ENCODE data around the gene S100A11. TPM values are rescaled to one million over a fixed set of nuclear protein-coding genes. Genes with fewer than 3 reads are reported as not detected.

The S100A11 gene
- total RNA-seq, 1 donor from 2014 or later, result 511 TPM

GRCh38 chr1:151984313-151984956 lies 52.4 kb downstream of the S100A11 start:
- Mint-ChIP-seq H3K9me3 (no peaks in the 10 kb centered on the region), H3K4me3 (no peak overlapping the region), H3K27ac (peak overlapping the region; percentile 44), H3K4me1 (ENCODE audit: unreplicated experiment) (peaks cover 33% of the 10 kb centered on the region), H3K36me3 (peaks cover 21% of the 10 kb centered on the region), H3K27me3 (no peaks in the 10 kb centered on the region)
- DNase-seq (ENCODE audit: extremely low spot score, unreplicated experiment), result no peak
- TF ChIP-seq, protein P1, sequence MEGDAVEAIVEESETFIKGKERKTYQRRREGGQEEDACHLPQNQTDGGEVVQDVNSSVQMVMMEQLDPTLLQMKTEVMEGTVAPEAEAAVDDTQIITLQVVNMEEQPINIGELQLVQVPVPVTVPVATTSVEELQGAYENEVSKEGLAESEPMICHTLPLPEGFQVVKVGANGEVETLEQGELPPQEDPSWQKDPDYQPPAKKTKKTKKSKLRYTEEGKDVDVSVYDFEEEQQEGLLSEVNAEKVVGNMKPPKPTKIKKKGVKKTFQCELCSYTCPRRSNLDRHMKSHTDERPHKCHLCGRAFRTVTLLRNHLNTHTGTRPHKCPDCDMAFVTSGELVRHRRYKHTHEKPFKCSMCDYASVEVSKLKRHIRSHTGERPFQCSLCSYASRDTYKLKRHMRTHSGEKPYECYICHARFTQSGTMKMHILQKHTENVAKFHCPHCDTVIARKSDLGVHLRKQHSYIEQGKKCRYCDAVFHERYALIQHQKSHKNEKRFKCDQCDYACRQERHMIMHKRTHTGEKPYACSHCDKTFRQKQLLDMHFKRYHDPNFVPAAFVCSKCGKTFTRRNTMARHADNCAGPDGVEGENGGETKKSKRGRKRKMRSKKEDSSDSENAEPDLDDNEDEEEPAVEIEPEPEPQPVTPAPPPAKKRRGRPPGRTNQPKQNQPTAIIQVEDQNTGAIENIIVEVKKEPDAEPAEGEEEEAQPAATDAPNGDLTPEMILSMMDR (conservative IDR thresholded peaks at IDR 0.05), result no peak

Other genes starting within 250 kb of the S100A11 start
- gene TDRKH, start 246.5 kb downstream of the S100A11 start, total RNA-seq (ENCODE audit: low replicate concordance), result 8.9 and 10.0 TPM in 2 replicates
- gene LINGO4, start 231.6 kb downstream of the S100A11 start, total RNA-seq (ENCODE audit: low replicate concordance), result not detected in 2 replicates
- gene RORC, start 205.2 kb downstream of the S100A11 start, total RNA-seq (ENCODE audit: low replicate concordance), result not detected in 2 replicates
- gene C2CD4D, start 197.2 kb downstream of the S100A11 start, total RNA-seq (ENCODE audit: low replicate concordance), result 0.43 and 0.45 TPM in 2 replicates
- not detected in 2 replicates for gene THEM5, start 183.3 kb downstream of the S100A11 start, total RNA-seq (ENCODE audit: low replicate concordance)
- gene THEM4, start 127.5 kb downstream of the S100A11 start, total RNA-seq (ENCODE audit: low replicate concordance), result 4.7 and 15.6 TPM in 2 replicates
- 316 and 1,258 TPM in 2 replicates for gene S100A10, start 43.1 kb downstream of the S100A11 start, total RNA-seq (ENCODE audit: low replicate concordance)
- gene TCHHL1, start 52.1 kb upstream of the S100A11 start, total RNA-seq (ENCODE audit: low replicate concordance), result 6.5 and 22.3 TPM in 2 replicates
- gene TCHH, start 78.4 kb upstream of the S100A11 start, total RNA-seq (ENCODE audit: low replicate concordance), result 0.07 and 7.0 TPM in 2 replicates
- gene RPTN, start 122.2 kb upstream of the S100A11 start, total RNA-seq (ENCODE audit: low replicate concordance), result 0.34 and 1.3 TPM in 2 replicates
- not detected in 2 replicates for gene HRNR, start 187.2 kb upstream of the S100A11 start, total RNA-seq (ENCODE audit: low replicate concordance)